ENCODE data around the gene AUTS2.

- TF ChIP-seq CTCF (IDR thresholded peaks at IDR 0.05; ENCODE audit: low read depth, low read length, missing input control): no peak
- TF ChIP-seq SP1 (IDR thresholded peaks at IDR 0.05): no peak
- TF ChIP-seq MAX (IDR thresholded peaks at IDR 0.05): no peak
- TF ChIP-seq RAD21 (IDR thresholded peaks at IDR 0.05): no peak
- no peak for TF ChIP-seq YY1 (IDR thresholded peaks at IDR 0.05)
- TF ChIP-seq REST (IDR thresholded peaks at IDR 0.05): no peak
Measured at GRCh38 chr7:70098905-70099672, 500.8 kb downstream of the AUTS2 start.
